Endothelial cell (in vitro differentiated cells): ENCODE results near the gene GALNT17. TPM values are rescaled to one million over a fixed set of nuclear protein-coding genes. Genes with fewer than 3 reads are reported as not detected.

Source experiments
- DNase-seq: peaks from one replicate; pipeline ENCODE4 v3.0.0; 2021; ENCODE audit warnings: low spot score
- H3K27ac Mint-ChIP-seq: one replicate; pipeline ENCODE4 v1.8.0; 2021; ENCODE audit warnings: mixed read lengths, inconsistent platforms; ENCODE audit not compliant: unreplicated experiment
- H3K27me3 Mint-ChIP-seq: one replicate; pipeline ENCODE4 v1.8.0; 2021; ENCODE audit warnings: mild to moderate bottlenecking, moderate library complexity, mixed read lengths, inconsistent platforms; ENCODE audit not compliant: unreplicated experiment
- H3K36me3 Mint-ChIP-seq: one replicate; pipeline ENCODE4 v1.8.0; 2021; ENCODE audit warnings: mild to moderate bottlenecking, low read depth, mixed read lengths, inconsistent platforms; ENCODE audit not compliant: unreplicated experiment
- H3K4me1 Mint-ChIP-seq: one replicate; pipeline ENCODE4 v1.8.0; 2021; ENCODE audit warnings: mild to moderate bottlenecking, mixed read lengths, inconsistent platforms; ENCODE audit not compliant: unreplicated experiment
- H3K4me3 Mint-ChIP-seq: one replicate; pipeline ENCODE4 v1.8.0; 2021; ENCODE audit warnings: mild to moderate bottlenecking, mixed read lengths, inconsistent platforms; ENCODE audit not compliant: unreplicated experiment
- H3K9me3 Mint-ChIP-seq: one replicate; pipeline ENCODE4 v1.8.0; 2021; ENCODE audit warnings: mixed read lengths, inconsistent platforms; ENCODE audit not compliant: unreplicated experiment
- total RNA-seq: library from RNA; stranded (reverse); fragmentation: NEBNext Ultra II Directional; extraction: Animal tissue kit (Norgen Biotek cat#: 25700); gene quantifications from one replicate; pipeline ENCODE4 v1.2.1, GENCODE V29; 2021; ENCODE audit not compliant: unreplicated experiment
- TF ChIP-seq, protein P1 (sequence below): fragments of 200-600 bp; sonication (generic); IDR thresholded peaks from one replicate; pipeline ENCODE4 v1.5.0; 2021; ENCODE audit warnings: antibody characterized with exemption; ENCODE audit not compliant: unreplicated experiment

The GALNT17 gene
- total RNA-seq, 1 donor from 2014 or later = 0.38 TPM

DNA sequence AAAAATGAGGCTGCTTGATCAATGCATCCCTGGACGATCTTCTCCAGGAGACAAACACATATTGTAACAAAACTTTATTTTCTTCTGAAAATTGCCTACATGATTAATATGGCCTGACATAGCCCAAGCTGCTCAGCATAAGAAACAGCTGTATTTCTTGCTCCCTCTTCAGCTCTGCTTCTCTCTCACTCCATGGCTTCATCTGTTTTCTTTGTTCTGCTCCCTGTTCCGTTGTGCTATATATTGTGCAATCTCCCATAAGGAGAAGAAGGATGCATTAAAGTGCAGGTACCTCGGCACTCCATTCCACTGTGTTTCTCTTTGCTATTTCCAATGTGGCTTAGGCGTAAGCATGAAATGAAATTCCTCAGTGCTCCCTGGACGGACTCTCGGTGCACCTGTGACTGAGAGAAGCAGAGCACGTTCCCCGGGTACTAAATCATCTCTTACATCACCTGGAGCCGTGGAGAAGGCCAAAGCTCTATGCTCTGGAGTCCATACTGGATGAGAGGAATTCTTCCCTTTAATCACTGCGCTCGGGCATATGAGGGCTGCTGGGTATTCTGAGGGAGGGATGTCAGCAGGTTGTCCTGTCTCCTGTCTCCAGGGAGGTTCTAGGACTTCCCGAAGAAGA, 254.3 kb downstream of the GALNT17 start:
- Mint-ChIP-seq H3K4me3 (no peak overlapping the region), H3K9me3 (peaks cover 18% of the 10 kb centered on the region), H3K36me3 (peaks cover 7% of the 10 kb centered on the region), H3K4me1 (no peaks in the 10 kb centered on the region), H3K27me3 (peaks cover 5% of the 10 kb centered on the region), H3K27ac (no peak overlapping the region)
- TF ChIP-seq, protein P1, sequence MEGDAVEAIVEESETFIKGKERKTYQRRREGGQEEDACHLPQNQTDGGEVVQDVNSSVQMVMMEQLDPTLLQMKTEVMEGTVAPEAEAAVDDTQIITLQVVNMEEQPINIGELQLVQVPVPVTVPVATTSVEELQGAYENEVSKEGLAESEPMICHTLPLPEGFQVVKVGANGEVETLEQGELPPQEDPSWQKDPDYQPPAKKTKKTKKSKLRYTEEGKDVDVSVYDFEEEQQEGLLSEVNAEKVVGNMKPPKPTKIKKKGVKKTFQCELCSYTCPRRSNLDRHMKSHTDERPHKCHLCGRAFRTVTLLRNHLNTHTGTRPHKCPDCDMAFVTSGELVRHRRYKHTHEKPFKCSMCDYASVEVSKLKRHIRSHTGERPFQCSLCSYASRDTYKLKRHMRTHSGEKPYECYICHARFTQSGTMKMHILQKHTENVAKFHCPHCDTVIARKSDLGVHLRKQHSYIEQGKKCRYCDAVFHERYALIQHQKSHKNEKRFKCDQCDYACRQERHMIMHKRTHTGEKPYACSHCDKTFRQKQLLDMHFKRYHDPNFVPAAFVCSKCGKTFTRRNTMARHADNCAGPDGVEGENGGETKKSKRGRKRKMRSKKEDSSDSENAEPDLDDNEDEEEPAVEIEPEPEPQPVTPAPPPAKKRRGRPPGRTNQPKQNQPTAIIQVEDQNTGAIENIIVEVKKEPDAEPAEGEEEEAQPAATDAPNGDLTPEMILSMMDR = no peak
- no peak for DNase-seq

- Mint-ChIP-seq H3K9me3 (peaks cover 18% of the 10 kb centered on the region), H3K27me3 (peaks cover 5% of the 10 kb centered on the region), H3K4me3 (no peak overlapping the region), H3K4me1 (no peaks in the 10 kb centered on the region), H3K27ac (no peak overlapping the region), H3K36me3 (peaks cover 7% of the 10 kb centered on the region)
- TF ChIP-seq, protein P1 = no peak
- DNase-seq = no peak
Measured at GRCh38 chr7:71388181-71388580, 256.2 kb downstream of the GALNT17 start.

DNA sequence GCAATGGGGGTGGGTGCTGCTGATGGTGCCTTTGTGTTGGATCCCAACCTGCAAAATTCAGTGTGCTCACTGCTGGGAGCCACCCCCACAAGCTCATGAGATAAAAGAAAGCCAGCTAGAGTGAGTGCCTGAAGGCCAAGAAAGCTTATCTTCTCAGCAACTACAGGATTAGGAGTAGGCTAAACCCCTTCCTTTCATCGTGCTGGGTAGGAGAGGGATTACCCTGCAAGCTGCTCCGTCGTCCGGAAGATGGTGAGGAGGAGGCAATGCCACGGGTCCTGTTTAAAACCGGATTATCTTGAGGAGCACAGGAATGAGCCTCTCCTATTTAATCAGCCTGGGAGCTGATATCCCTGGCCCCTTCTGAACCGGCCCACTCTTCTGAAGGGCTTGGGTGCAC, 258.0 kb downstream of the GALNT17 start:
- H3K27ac Mint-ChIP-seq = no peak overlapping the region
- H3K27me3 Mint-ChIP-seq = peaks cover 3% of the 10 kb centered on the region
- peaks cover 18% of the 10 kb centered on the region for H3K9me3 Mint-ChIP-seq
- peaks cover 7% of the 10 kb centered on the region for H3K36me3 Mint-ChIP-seq
- H3K4me3 Mint-ChIP-seq = no peak overlapping the region
- TF ChIP-seq, protein P1 = no peak
- no peak for DNase-seq
- H3K4me1 Mint-ChIP-seq = no peaks in the 10 kb centered on the region

GRCh38 chr7:71393661-71394060, 261.7 kb downstream of the GALNT17 start:
- H3K4me3 Mint-ChIP-seq = no peak overlapping the region
- DNase-seq = no peak
- peaks cover 2% of the 10 kb centered on the region for H3K27me3 Mint-ChIP-seq
- H3K4me1 Mint-ChIP-seq = no peaks in the 10 kb centered on the region
- TF ChIP-seq, protein P1 = no peak
- H3K36me3 Mint-ChIP-seq = peaks cover 7% of the 10 kb centered on the region
- no peak overlapping the region for H3K27ac Mint-ChIP-seq
- H3K9me3 Mint-ChIP-seq = peaks cover 22% of the 10 kb centered on the region

- no peak for DNase-seq
- TF ChIP-seq, protein P1 = no peak
- H3K27me3 Mint-ChIP-seq = peaks cover 3% of the 10 kb centered on the region
- no peaks in the 10 kb centered on the region for H3K4me1 Mint-ChIP-seq
- no peak overlapping the region for H3K4me3 Mint-ChIP-seq
- peaks cover 8% of the 10 kb centered on the region for H3K9me3 Mint-ChIP-seq
- H3K36me3 Mint-ChIP-seq = peaks cover 4% of the 10 kb centered on the region
- H3K27ac Mint-ChIP-seq = no peak overlapping the region
Measured at GRCh38 chr7:71402684-71403083, 270.7 kb downstream of the GALNT17 start.
